WTC11 (cell line): Measurements from ENCODE around the gene ANKIB1. TPM values are rescaled to one million over a fixed set of nuclear protein-coding genes. Genes with fewer than 3 reads are reported as not detected.

Source experiments
- ATAC-seq: fragments of 200-7000 bp; cut with Tn5 transposase; 2 replicates; pipeline ENCODE4 v1.10.0; 2021; ENCODE audit warnings: mild to moderate bottlenecking, moderate library complexity
- CTCF ChIA-PET: fragments of 300-600 bp; sonication (Branson Sonifier 250); formaldehyde crosslinking; loops from one replicate; lab custom pipeline; 2021; ENCODE audit warnings: antibody characterized with exemption; lab: Charles Lee
- POLR2A ChIA-PET: fragments of 350-600 bp; sonication (Branson Sonifier 250); formaldehyde crosslinking; loops from one replicate; lab custom pipeline; 2021; ENCODE audit warnings: antibody characterized with exemption; lab: Charles Lee
- DNase-seq: peaks from one replicate; pipeline ENCODE4 v3.0.0; 2021; ENCODE audit warnings: low spot score
- H3K27ac Mint-ChIP-seq: 2 replicates; pipeline ENCODE4 v1.8.0; 2021; ENCODE audit warnings: mixed read lengths
- H3K27me3 Mint-ChIP-seq: 2 replicates; pipeline ENCODE4 v1.8.0; 2021; ENCODE audit warnings: low read depth, mild to moderate bottlenecking, moderate library complexity, mixed read lengths
- H3K36me3 Mint-ChIP-seq: 2 replicates; pipeline ENCODE4 v1.8.0; 2021; ENCODE audit warnings: mixed read lengths
- H3K4me1 Mint-ChIP-seq: 2 replicates; pipeline ENCODE4 v1.8.0; 2022; ENCODE audit warnings: mixed read lengths
- H3K4me3 Mint-ChIP-seq: 2 replicates; pipeline ENCODE4 v1.8.0; 2021; ENCODE audit warnings: mild to moderate bottlenecking, moderate library complexity, mixed read lengths
- H3K9me3 Mint-ChIP-seq: 2 replicates; pipeline ENCODE4 v1.8.0; 2021; ENCODE audit warnings: mixed read lengths
- ATF1 ChIP-seq: sonication (generic); formaldehyde crosslinking; IDR thresholded peaks from 2 replicates; pipeline ENCODE4 v1.8.1; 2023; ENCODE audit warnings: mild to moderate bottlenecking, moderate library complexity, missing genetic modification reagents
- E2F5 ChIP-seq: sonication (generic); formaldehyde crosslinking; IDR thresholded peaks from 2 replicates; pipeline ENCODE4 v1.8.1; 2022; ENCODE audit warnings: mild to moderate bottlenecking, moderate library complexity, missing genetic modification reagents
- FOXJ3 ChIP-seq: sonication (generic); formaldehyde crosslinking; IDR thresholded peaks from 2 replicates; pipeline ENCODE4 v1.9.0; 2021; ENCODE audit warnings: missing genetic modification reagents, mild to moderate bottlenecking, borderline replicate concordance
- JUN ChIP-seq: sonication (generic); formaldehyde crosslinking; IDR thresholded peaks from 2 replicates; pipeline ENCODE4 v1.8.0; 2023; ENCODE audit warnings: mild to moderate bottlenecking, missing genetic modification reagents
- KAT7 ChIP-seq: sonication (generic); formaldehyde crosslinking; IDR thresholded peaks from 2 replicates; pipeline ENCODE4 v1.8.1; 2023; ENCODE audit warnings: missing genetic modification reagents, mild to moderate bottlenecking, borderline replicate concordance
- PREB ChIP-seq: sonication (generic); formaldehyde crosslinking; IDR thresholded peaks from 2 replicates; pipeline ENCODE4 v1.8.1; 2022; ENCODE audit warnings: mild to moderate bottlenecking, missing genetic modification reagents, moderate library complexity, borderline replicate concordance
- PRRX2 ChIP-seq: fragments of 250-450 bp; sonication (Bioruptor Pico); IDR thresholded peaks from 2 replicates; pipeline ENCODE4 v1.8.0; 2021; ENCODE audit warnings: mild to moderate bottlenecking
- TEAD4 ChIP-seq: sonication (generic); formaldehyde crosslinking; IDR thresholded peaks from 2 replicates; pipeline ENCODE4 v1.8.0; 2022; ENCODE audit warnings: mild to moderate bottlenecking, missing genetic modification reagents
- ZBTB21 ChIP-seq: sonication (generic); formaldehyde crosslinking; IDR thresholded peaks from 2 replicates; pipeline ENCODE4 v1.8.1; 2023; ENCODE audit warnings: mild to moderate bottlenecking, missing genetic modification reagents, borderline replicate concordance
- ZNF219 ChIP-seq: sonication (generic); formaldehyde crosslinking; IDR thresholded peaks from 2 replicates; pipeline ENCODE4 v1.8.0; 2023; ENCODE audit warnings: missing genetic modification reagents, mild to moderate bottlenecking, borderline replicate concordance
- total RNA-seq: library from RNA; stranded (reverse); gene quantifications from 3 replicates; pipeline ENCODE4 v1.2.3, GENCODE V29; 2021
- TF ChIP-seq, protein P1 (sequence below): fragments of 250-450 bp; sonication (Bioruptor Pico); IDR thresholded peaks from 2 replicates; pipeline ENCODE4 v1.9.0; 2021; ENCODE audit warnings: mild to moderate bottlenecking, borderline replicate concordance
- TF ChIP-seq, protein P2 (sequence below): sonication (generic); formaldehyde crosslinking; IDR thresholded peaks from 2 replicates; pipeline ENCODE4 v1.8.0; 2022; ENCODE audit warnings: missing genetic modification reagents
- TF ChIP-seq, protein P3 (sequence below): sonication (generic); formaldehyde crosslinking; IDR thresholded peaks from 2 replicates; pipeline ENCODE4 v1.8.1; 2023; ENCODE audit warnings: mild to moderate bottlenecking, missing genetic modification reagents
- TF ChIP-seq, protein P4 (sequence below): sonication (generic); formaldehyde crosslinking; IDR thresholded peaks from 2 replicates; pipeline ENCODE4 v1.8.0; 2022; ENCODE audit warnings: mild to moderate bottlenecking, missing genetic modification reagents

The ANKIB1 gene
- total RNA-seq, 1 experiment from 2014 or later: 38.5 TPM

DNA sequence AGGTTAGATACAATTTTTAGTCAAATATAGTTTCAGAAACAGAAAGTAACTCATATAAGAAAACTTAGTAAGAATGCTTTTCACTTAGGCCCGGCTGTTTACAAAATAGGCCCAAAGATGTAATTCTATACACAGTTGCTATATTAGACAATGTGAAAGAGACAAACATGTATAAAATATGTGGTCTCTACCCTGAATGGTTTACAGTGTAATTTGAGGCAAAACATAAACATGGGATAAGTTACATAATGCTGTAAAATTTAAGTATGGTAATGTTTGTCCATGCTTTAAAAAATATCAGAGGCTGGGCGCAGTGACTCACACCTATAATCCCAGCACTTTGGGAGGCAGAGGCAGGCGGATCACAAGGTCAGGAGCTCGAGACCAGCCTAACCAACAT, 18.8 kb upstream of the ANKIB1 start (continued):
- TF ChIP-seq, protein P1, sequence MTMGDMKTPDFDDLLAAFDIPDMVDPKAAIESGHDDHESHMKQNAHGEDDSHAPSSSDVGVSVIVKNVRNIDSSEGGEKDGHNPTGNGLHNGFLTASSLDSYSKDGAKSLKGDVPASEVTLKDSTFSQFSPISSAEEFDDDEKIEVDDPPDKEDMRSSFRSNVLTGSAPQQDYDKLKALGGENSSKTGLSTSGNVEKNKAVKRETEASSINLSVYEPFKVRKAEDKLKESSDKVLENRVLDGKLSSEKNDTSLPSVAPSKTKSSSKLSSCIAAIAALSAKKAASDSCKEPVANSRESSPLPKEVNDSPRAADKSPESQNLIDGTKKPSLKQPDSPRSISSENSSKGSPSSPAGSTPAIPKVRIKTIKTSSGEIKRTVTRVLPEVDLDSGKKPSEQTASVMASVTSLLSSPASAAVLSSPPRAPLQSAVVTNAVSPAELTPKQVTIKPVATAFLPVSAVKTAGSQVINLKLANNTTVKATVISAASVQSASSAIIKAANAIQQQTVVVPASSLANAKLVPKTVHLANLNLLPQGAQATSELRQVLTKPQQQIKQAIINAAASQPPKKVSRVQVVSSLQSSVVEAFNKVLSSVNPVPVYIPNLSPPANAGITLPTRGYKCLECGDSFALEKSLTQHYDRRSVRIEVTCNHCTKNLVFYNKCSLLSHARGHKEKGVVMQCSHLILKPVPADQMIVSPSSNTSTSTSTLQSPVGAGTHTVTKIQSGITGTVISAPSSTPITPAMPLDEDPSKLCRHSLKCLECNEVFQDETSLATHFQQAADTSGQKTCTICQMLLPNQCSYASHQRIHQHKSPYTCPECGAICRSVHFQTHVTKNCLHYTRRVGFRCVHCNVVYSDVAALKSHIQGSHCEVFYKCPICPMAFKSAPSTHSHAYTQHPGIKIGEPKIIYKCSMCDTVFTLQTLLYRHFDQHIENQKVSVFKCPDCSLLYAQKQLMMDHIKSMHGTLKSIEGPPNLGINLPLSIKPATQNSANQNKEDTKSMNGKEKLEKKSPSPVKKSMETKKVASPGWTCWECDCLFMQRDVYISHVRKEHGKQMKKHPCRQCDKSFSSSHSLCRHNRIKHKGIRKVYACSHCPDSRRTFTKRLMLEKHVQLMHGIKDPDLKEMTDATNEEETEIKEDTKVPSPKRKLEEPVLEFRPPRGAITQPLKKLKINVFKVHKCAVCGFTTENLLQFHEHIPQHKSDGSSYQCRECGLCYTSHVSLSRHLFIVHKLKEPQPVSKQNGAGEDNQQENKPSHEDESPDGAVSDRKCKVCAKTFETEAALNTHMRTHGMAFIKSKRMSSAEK: no peak
- TF ChIP-seq PREB (CRISPR knock-in tag): no peak
- no peak for TF ChIP-seq TEAD4 (CRISPR knock-in tag)

DNA sequence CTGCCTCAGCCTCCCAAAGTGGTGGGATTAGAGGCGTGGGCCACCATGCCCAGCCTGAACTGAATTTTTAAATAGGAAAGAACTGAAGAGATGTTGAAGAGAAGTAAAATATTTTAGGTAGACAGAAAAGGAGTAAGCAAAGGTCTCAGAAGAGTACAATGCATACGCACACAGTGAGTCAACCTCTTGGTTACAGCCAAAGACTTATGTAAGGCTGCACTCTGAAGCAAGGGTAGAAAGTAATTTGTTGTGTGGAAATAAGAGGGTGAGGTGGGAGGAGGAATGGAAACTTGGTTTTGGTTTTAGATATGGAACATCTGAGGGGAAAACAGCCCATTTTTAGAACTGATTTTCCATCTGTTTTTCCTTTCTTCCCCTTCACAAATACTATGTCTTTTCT, 17.7 kb upstream of the ANKIB1 start:
- Mint-ChIP-seq H3K9me3 (peaks cover 13% of the 10 kb centered on the region), H3K4me1 (no peaks in the 10 kb centered on the region), H3K27me3 (no peaks in the 10 kb centered on the region), H3K4me3 (no peak overlapping the region), H3K36me3 (peaks cover 56% of the 10 kb centered on the region), H3K27ac (no peak overlapping the region)
- POLR2A ChIA-PET: no interaction called here
- no peak for DNase-seq
- TF ChIP-seq, protein P1: no peak
- TF ChIP-seq, protein P2, sequence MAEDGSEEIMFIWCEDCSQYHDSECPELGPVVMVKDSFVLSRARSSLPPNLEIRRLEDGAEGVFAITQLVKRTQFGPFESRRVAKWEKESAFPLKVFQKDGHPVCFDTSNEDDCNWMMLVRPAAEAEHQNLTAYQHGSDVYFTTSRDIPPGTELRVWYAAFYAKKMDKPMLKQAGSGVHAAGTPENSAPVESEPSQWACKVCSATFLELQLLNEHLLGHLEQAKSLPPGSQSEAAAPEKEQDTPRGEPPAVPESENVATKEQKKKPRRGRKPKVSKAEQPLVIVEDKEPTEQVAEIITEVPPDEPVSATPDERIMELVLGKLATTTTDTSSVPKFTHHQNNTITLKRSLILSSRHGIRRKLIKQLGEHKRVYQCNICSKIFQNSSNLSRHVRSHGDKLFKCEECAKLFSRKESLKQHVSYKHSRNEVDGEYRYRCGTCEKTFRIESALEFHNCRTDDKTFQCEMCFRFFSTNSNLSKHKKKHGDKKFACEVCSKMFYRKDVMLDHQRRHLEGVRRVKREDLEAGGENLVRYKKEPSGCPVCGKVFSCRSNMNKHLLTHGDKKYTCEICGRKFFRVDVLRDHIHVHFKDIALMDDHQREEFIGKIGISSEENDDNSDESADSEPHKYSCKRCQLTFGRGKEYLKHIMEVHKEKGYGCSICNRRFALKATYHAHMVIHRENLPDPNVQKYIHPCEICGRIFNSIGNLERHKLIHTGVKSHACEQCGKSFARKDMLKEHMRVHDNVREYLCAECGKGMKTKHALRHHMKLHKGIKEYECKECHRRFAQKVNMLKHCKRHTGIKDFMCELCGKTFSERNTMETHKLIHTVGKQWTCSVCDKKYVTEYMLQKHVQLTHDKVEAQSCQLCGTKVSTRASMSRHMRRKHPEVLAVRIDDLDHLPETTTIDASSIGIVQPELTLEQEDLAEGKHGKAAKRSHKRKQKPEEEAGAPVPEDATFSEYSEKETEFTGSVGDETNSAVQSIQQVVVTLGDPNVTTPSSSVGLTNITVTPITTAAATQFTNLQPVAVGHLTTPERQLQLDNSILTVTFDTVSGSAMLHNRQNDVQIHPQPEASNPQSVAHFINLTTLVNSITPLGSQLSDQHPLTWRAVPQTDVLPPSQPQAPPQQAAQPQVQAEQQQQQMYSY: no peak
- TF ChIP-seq PRRX2 (CRISPR knock-in tag): no peak
- TF ChIP-seq, all 79 proteins: peak for 0
- no peak for ATAC-seq
- CTCF ChIA-PET: no interaction called here

GRCh38 chr7:92228742-92229141, 17.0 kb upstream of the ANKIB1 start:
- ChIA-PET POLR2A (no interaction called here), CTCF (no interaction called here)
- H3K4me3 Mint-ChIP-seq: no peak overlapping the region
- no peak overlapping the region for H3K27ac Mint-ChIP-seq
- no peak for DNase-seq
- no peak for ATAC-seq
- H3K9me3 Mint-ChIP-seq: peaks cover 13% of the 10 kb centered on the region
- peaks cover 63% of the 10 kb centered on the region for H3K36me3 Mint-ChIP-seq
- no peaks in the 10 kb centered on the region for H3K4me1 Mint-ChIP-seq
- no peaks in the 10 kb centered on the region for H3K27me3 Mint-ChIP-seq
- TF ChIP-seq, protein P3, sequence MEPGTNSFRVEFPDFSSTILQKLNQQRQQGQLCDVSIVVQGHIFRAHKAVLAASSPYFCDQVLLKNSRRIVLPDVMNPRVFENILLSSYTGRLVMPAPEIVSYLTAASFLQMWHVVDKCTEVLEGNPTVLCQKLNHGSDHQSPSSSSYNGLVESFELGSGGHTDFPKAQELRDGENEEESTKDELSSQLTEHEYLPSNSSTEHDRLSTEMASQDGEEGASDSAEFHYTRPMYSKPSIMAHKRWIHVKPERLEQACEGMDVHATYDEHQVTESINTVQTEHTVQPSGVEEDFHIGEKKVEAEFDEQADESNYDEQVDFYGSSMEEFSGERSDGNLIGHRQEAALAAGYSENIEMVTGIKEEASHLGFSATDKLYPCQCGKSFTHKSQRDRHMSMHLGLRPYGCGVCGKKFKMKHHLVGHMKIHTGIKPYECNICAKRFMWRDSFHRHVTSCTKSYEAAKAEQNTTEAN: no peak
- TF ChIP-seq ZNF219 (CRISPR knock-in tag) (no peak), ATF1 (CRISPR knock-in tag) (no peak), ZBTB21 (CRISPR knock-in tag) (no peak), FOXJ3 (CRISPR knock-in tag) (no peak), JUN (CRISPR knock-in tag) (no peak), KAT7 (no peak), E2F5 (no peak), PREB (CRISPR knock-in tag) (no peak)
- TF ChIP-seq, protein P4, sequence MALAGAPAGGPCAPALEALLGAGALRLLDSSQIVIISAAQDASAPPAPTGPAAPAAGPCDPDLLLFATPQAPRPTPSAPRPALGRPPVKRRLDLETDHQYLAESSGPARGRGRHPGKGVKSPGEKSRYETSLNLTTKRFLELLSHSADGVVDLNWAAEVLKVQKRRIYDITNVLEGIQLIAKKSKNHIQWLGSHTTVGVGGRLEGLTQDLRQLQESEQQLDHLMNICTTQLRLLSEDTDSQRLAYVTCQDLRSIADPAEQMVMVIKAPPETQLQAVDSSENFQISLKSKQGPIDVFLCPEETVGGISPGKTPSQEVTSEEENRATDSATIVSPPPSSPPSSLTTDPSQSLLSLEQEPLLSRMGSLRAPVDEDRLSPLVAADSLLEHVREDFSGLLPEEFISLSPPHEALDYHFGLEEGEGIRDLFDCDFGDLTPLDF: no peak
